HEK293 (cell line): ENCODE results near the gene C1QTNF1.

Experiments
- CTCF ChIP-seq: fragments of 450-650 bp; formaldehyde crosslinking; IDR thresholded peaks from 2 replicates; pipeline ENCODE4 v1.5.1; 2016; ENCODE audit warnings: missing biosample characterization, missing genetic modification characterization
- HIC1 ChIP-seq: fragments of 450-650 bp; formaldehyde crosslinking; IDR thresholded peaks from 2 replicates; pipeline ENCODE4 v1.5.1; 2016; ENCODE audit warnings: missing biosample characterization, missing genetic modification characterization
- PATZ1 ChIP-seq: fragments of 450-650 bp; formaldehyde crosslinking; IDR thresholded peaks from 2 replicates; pipeline ENCODE4 v1.5.1; 2016; ENCODE audit warnings: missing biosample characterization, missing genetic modification characterization
- PBX3 ChIP-seq: sonication (generic); formaldehyde crosslinking; IDR thresholded peaks from 2 replicates; pipeline ENCODE4 v1.8.1; 2022; ENCODE audit warnings: mild to moderate bottlenecking, moderate library complexity, missing genetic modification reagents
- SP2 ChIP-seq: fragments of 450-650 bp; formaldehyde crosslinking; IDR thresholded peaks from 2 replicates; pipeline ENCODE4 v1.5.1; 2016; ENCODE audit warnings: missing biosample characterization, missing genetic modification characterization
- ZFP41 ChIP-seq: fragments of 450-650 bp; formaldehyde crosslinking; IDR thresholded peaks from 2 replicates; pipeline ENCODE4 v1.5.1; 2016; ENCODE audit warnings: missing biosample characterization, missing genetic modification characterization, borderline replicate concordance
- ZNF324 ChIP-seq: fragments of 450-650 bp; formaldehyde crosslinking; IDR thresholded peaks from 2 replicates; pipeline ENCODE4 v1.5.1; 2016; ENCODE audit warnings: missing biosample characterization, missing genetic modification characterization
- ZNF449 ChIP-seq: fragments of 450-650 bp; formaldehyde crosslinking; IDR thresholded peaks from 2 replicates; pipeline ENCODE4 v1.5.1; 2017; ENCODE audit warnings: missing biosample characterization, mild to moderate bottlenecking, missing genetic modification characterization, moderate library complexity
- ZNF645 ChIP-seq: fragments of 450-650 bp; formaldehyde crosslinking; IDR thresholded peaks from 2 replicates; pipeline ENCODE4; 2016; ENCODE audit warnings: missing biosample characterization, missing genetic modification characterization
- ZSCAN30 ChIP-seq: fragments of 450-650 bp; IDR thresholded peaks from 2 replicates; pipeline ENCODE4 v1.5.1; 2018; ENCODE audit warnings: missing biosample characterization, mild to moderate bottlenecking, missing genetic modification characterization, moderate library complexity

- TF ChIP-seq ZNF645 (tag by site-specific recombination) (no peak), CTCF (tag by site-specific recombination) (no peak), ZNF324 (tag by site-specific recombination) (no peak), ZFP41 (tag by site-specific recombination) (no peak), SP2 (tag by site-specific recombination) (no peak), ZNF449 (tag by site-specific recombination) (no peak), PATZ1 (tag by site-specific recombination) (no peak), PBX3 (CRISPR knock-in tag) (no peak), ZSCAN30 (tag by site-specific recombination) (no peak), HIC1 (no peak)
These were observed 10.0 kb downstream of the C1QTNF1 start for GRCh38 chr17:79033741-79034501.
